ENCODE data around the gene EXD3.

- TF ChIP-seq, protein P1, sequence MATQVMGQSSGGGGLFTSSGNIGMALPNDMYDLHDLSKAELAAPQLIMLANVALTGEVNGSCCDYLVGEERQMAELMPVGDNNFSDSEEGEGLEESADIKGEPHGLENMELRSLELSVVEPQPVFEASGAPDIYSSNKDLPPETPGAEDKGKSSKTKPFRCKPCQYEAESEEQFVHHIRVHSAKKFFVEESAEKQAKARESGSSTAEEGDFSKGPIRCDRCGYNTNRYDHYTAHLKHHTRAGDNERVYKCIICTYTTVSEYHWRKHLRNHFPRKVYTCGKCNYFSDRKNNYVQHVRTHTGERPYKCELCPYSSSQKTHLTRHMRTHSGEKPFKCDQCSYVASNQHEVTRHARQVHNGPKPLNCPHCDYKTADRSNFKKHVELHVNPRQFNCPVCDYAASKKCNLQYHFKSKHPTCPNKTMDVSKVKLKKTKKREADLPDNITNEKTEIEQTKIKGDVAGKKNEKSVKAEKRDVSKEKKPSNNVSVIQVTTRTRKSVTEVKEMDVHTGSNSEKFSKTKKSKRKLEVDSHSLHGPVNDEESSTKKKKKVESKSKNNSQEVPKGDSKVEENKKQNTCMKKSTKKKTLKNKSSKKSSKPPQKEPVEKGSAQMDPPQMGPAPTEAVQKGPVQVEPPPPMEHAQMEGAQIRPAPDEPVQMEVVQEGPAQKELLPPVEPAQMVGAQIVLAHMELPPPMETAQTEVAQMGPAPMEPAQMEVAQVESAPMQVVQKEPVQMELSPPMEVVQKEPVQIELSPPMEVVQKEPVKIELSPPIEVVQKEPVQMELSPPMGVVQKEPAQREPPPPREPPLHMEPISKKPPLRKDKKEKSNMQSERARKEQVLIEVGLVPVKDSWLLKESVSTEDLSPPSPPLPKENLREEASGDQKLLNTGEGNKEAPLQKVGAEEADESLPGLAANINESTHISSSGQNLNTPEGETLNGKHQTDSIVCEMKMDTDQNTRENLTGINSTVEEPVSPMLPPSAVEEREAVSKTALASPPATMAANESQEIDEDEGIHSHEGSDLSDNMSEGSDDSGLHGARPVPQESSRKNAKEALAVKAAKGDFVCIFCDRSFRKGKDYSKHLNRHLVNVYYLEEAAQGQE (IDR thresholded peaks at IDR 0.05; ENCODE audit: low read depth): no peak
- TF ChIP-seq CREB1 (IDR thresholded peaks at IDR 0.05; ENCODE audit: low read depth) (no peak), EP300 (IDR thresholded peaks at IDR 0.05; ENCODE audit: borderline replicate concordance) (no peak), RAD21 (IDR thresholded peaks at IDR 0.05; ENCODE audit: low read depth) (no peak)
These were observed 30.0 kb upstream of the EXD3 start for GRCh38 chr9:137452761-137453642.

Data from Ishikawa (cell line).